Measurements from ENCODE around the gene FANCF. TPM values are rescaled to one million over a fixed set of nuclear protein-coding genes. Genes with fewer than 3 reads are reported as not detected.
A peak's percentile ranks its signal among the peaks of the same experiment; 100 is the strongest.

FANCF gene
- total RNA-seq, 2 experiments from 2014 or later, result 18.4 to 22.2 TPM

- Histone ChIP-seq H2AFZ (ENCODE audit: low read length) (no peak overlapping the region), H3K79me2 (ENCODE audit: insufficient read depth, low read depth, low read length) (no peaks in the 10 kb centered on the region), H3K4me1 (ENCODE audit: insufficient read depth, low read length, poor library complexity, severe bottlenecking) (no peaks in the 10 kb centered on the region), H3K4me3 (ENCODE audit: low read depth, low read length, poor library complexity, severe bottlenecking) (no peak overlapping the region), H3K27ac (ENCODE audit: low read depth, low read length, poor library complexity, severe bottlenecking) (no peak overlapping the region), H3K36me3 (ENCODE audit: insufficient read depth, low read length) (no peaks in the 10 kb centered on the region), H4K20me1 (ENCODE audit: insufficient read depth, low read length) (no peaks in the 10 kb centered on the region), H3K9me3 (ENCODE audit: low read length) (no peaks in the 10 kb centered on the region), H3K9me2 (ENCODE audit: insufficient read depth, low read length) (no peaks in the 10 kb centered on the region), H3K4me2 (ENCODE audit: low read length) (no peak overlapping the region)
- no peak for DNase-seq (ENCODE audit: low spot score)
- TF ChIP-seq EZH2phosphoT487 (IDR thresholded peaks at IDR 0.05; ENCODE audit: borderline replicate concordance, low read depth, low read length) (no peak), CTCF (conservative IDR thresholded peaks at IDR 0.05; ENCODE audit: low read length) (no peak)
- CTCF ChIA-PET (ENCODE audit: unreplicated experiment), result no interaction called here
- no TSS peak for BruUV-seq (replicated peaks)
- intact Hi-C loops (cut with micrococcal nuclease; ENCODE audit: unreplicated experiment), result no loop called here
- POLR2A ChIA-PET, result no interaction called here
These were observed 46.1 kb upstream of the FANCF start for GRCh38 chr11:22671751-22672150.

- ChIA-PET CTCF (ENCODE audit: unreplicated experiment) (no interaction called here), POLR2A (interaction anchor here (0.6 kb wide), 1 partner anchor 100 kb away, joined by 3 read pairs; no protein-coding TSS in a partner anchor)
- Histone ChIP-seq H3K79me2 (ENCODE audit: insufficient read depth, low read depth, low read length) (no peaks in the 10 kb centered on the region), H3K36me3 (ENCODE audit: insufficient read depth, low read length) (no peaks in the 10 kb centered on the region), H3K4me2 (ENCODE audit: low read length) (no peak overlapping the region), H3K4me1 (ENCODE audit: insufficient read depth, low read length, poor library complexity, severe bottlenecking) (no peaks in the 10 kb centered on the region), H3K27ac (ENCODE audit: low read depth, low read length, poor library complexity, severe bottlenecking) (no peak overlapping the region), H3K9me3 (ENCODE audit: low read length) (no peaks in the 10 kb centered on the region), H3K9me2 (ENCODE audit: insufficient read depth, low read length) (no peaks in the 10 kb centered on the region), H2AFZ (ENCODE audit: low read length) (no peak overlapping the region), H4K20me1 (ENCODE audit: insufficient read depth, low read length) (no peaks in the 10 kb centered on the region), H3K4me3 (ENCODE audit: low read depth, low read length, poor library complexity, severe bottlenecking) (no peak overlapping the region)
- TF ChIP-seq CTCF (conservative IDR thresholded peaks at IDR 0.05; ENCODE audit: low read length) (peak; percentile 24; the same call in 1 of the 2 replicates), EZH2phosphoT487 (IDR thresholded peaks at IDR 0.05; ENCODE audit: borderline replicate concordance, low read depth, low read length) (no peak)
- intact Hi-C loops (cut with micrococcal nuclease; ENCODE audit: unreplicated experiment), result no loop called here
- no TSS peak for BruUV-seq (replicated peaks)
- no peak for DNase-seq (ENCODE audit: low spot score)
These were observed 45.2 kb upstream of the FANCF start for GRCh38 chr11:22670830-22671229.

- DNase-seq (ENCODE audit: low spot score), result no peak
- H3K4me1 ChIP-seq (ENCODE audit: insufficient read depth, low read length, poor library complexity, severe bottlenecking), result no peaks in the 10 kb centered on the region
- CTCF ChIA-PET (ENCODE audit: unreplicated experiment), result no interaction called here
- no peaks in the 10 kb centered on the region for H3K36me3 ChIP-seq (ENCODE audit: insufficient read depth, low read length)
- intact Hi-C loops (cut with micrococcal nuclease; ENCODE audit: unreplicated experiment), result no loop called here
- no peaks in the 10 kb centered on the region for H4K20me1 ChIP-seq (ENCODE audit: insufficient read depth, low read length)
- no peak overlapping the region for H2AFZ ChIP-seq (ENCODE audit: low read length)
- POLR2A ChIA-PET, result no interaction called here
- no peaks in the 10 kb centered on the region for H3K9me2 ChIP-seq (ENCODE audit: insufficient read depth, low read length)
- no peak overlapping the region for H3K27ac ChIP-seq (ENCODE audit: low read depth, low read length, poor library complexity, severe bottlenecking)
- no peaks in the 10 kb centered on the region for H3K79me2 ChIP-seq (ENCODE audit: insufficient read depth, low read depth, low read length)
- no peak overlapping the region for H3K4me2 ChIP-seq (ENCODE audit: low read length)
- no TSS peak for BruUV-seq (replicated peaks)
- H3K4me3 ChIP-seq (ENCODE audit: low read depth, low read length, poor library complexity, severe bottlenecking), result no peak overlapping the region
- no peaks in the 10 kb centered on the region for H3K9me3 ChIP-seq (ENCODE audit: low read length)
- TF ChIP-seq EZH2phosphoT487 (IDR thresholded peaks at IDR 0.05; ENCODE audit: borderline replicate concordance, low read depth, low read length), result no peak
- no peak for TF ChIP-seq CTCF (conservative IDR thresholded peaks at IDR 0.05; ENCODE audit: low read length)
These were observed 43.7 kb upstream of the FANCF start for GRCh38 chr11:22669368-22669767.

All from OCI-LY7 (cell line).